PFSK-1 (cell line): Measurements from ENCODE around the gene LIMA1.

Source experiments
- FOXP2 ChIP-seq: optimal IDR thresholded peaks from 2 replicates; pipeline ENCODE3; 2011; ENCODE audit warnings: borderline replicate concordance, control low read depth, inconsistent platforms; ENCODE audit not compliant: insufficient read depth; ENCODE audit errors: extremely low read length, extremely low read depth
- POLR2AphosphoS5 ChIP-seq: IDR thresholded peaks from 2 replicates; pipeline ENCODE4 v1.6.1; 2012; ENCODE audit warnings: low read depth, mild to moderate bottlenecking, control low read depth, low read length, moderate library complexity
- SIN3A ChIP-seq: IDR thresholded peaks from 2 replicates; pipeline ENCODE4 v1.6.1; 2012; ENCODE audit warnings: mild to moderate bottlenecking, low read length, moderate library complexity, borderline replicate concordance; ENCODE audit not compliant: insufficient read depth
- TAF1 ChIP-seq: IDR thresholded peaks from 2 replicates; pipeline ENCODE4 v1.6.1; 2012; ENCODE audit warnings: low read length, control low read depth, borderline replicate concordance; ENCODE audit not compliant: insufficient read depth
- TF ChIP-seq, protein P1 (sequence below), 2 experiments: IDR thresholded peaks; 2 replicates each; pipeline versions ENCODE4 v1.6.1 to v1.8.0; 2011 to 2012; ENCODE audit warnings: low read depth in 2 of 2, low read length in 2 of 2, control low read depth in 1 of 2, inconsistent platforms in 1 of 2, mild to moderate bottlenecking in 1 of 2, moderate library complexity in 1 of 2; ENCODE audit not compliant: insufficient read depth in 1 of 2

Gene LIMA1

DNA sequence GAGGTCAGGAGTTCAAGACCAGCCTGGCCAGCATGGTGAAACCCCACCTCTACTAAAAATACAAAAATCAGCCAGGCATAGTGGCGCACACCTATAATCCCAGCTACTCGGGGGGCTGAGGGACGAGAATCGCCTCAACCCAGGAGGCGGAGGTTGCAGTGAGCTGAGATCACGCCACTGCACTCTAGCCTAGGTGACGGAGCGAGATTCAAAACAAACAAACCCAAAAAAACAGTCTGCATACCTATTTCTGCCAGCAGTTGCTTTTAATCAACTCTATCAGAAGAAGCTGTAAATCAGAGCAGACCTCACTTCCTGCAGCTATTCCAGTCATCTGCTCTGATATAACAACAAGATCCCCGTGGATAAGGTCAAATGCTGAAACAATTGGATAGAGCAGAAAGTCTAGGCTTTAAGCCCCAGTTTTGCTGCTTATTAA is 50.5 kb downstream of the LIMA1 start:
- TF ChIP-seq, protein P1, sequence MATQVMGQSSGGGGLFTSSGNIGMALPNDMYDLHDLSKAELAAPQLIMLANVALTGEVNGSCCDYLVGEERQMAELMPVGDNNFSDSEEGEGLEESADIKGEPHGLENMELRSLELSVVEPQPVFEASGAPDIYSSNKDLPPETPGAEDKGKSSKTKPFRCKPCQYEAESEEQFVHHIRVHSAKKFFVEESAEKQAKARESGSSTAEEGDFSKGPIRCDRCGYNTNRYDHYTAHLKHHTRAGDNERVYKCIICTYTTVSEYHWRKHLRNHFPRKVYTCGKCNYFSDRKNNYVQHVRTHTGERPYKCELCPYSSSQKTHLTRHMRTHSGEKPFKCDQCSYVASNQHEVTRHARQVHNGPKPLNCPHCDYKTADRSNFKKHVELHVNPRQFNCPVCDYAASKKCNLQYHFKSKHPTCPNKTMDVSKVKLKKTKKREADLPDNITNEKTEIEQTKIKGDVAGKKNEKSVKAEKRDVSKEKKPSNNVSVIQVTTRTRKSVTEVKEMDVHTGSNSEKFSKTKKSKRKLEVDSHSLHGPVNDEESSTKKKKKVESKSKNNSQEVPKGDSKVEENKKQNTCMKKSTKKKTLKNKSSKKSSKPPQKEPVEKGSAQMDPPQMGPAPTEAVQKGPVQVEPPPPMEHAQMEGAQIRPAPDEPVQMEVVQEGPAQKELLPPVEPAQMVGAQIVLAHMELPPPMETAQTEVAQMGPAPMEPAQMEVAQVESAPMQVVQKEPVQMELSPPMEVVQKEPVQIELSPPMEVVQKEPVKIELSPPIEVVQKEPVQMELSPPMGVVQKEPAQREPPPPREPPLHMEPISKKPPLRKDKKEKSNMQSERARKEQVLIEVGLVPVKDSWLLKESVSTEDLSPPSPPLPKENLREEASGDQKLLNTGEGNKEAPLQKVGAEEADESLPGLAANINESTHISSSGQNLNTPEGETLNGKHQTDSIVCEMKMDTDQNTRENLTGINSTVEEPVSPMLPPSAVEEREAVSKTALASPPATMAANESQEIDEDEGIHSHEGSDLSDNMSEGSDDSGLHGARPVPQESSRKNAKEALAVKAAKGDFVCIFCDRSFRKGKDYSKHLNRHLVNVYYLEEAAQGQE (IDR thresholded peaks at IDR 0.05; ENCODE audit: insufficient read depth in 1 of 2, low read depth in 2 of 2, low read length in 2 of 2) = no peak
- TF ChIP-seq FOXP2 (no peak), TAF1 (no peak), POLR2AphosphoS5 (no peak)

DNA sequence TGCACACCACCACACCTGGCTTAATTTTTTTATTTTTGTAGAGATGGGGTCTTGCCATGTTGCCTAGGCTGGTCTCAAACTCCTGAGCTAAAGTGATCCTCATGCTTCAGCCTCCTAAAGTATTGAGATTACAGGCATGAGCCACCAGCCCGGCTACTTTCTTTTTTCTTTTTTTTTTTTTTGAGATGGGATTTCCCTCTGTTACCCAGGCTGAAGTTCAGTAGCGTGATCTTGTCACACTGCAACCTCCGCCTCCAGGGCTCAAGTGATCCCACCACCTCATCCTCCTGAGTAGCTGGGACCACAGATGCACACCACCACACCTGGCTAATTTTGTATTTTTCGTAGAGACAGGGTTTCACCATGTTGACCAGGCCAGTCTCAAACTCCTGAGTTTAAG is 51.1 kb downstream of the LIMA1 start:
- TF ChIP-seq, protein P1 (IDR thresholded peaks at IDR 0.05; ENCODE audit: insufficient read depth in 1 of 2, low read depth in 2 of 2, low read length in 2 of 2) = no peak
- TF ChIP-seq POLR2AphosphoS5 (no peak), FOXP2 (no peak), TAF1 (no peak), SIN3A (no peak)

DNA sequence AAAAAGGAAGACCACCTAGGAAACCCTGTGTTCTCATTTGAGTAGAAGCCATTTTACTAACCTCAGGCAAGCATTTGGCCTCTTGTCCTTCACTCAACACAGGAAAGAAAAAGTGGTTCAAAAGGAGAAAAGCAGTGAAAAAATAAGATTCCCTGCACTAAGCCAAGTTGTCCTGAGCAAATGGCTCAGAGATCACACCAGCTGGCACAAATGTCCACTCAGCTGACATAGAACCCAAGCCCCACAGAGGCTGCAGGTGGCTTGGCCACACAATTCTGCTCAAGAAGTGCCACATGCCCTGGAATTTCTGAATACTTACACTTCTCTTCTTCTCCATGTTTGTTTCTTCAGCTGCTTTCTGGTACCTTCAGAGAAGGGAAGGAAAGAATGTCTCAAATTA is 52.0 kb downstream of the LIMA1 start:
- TF ChIP-seq POLR2AphosphoS5 (no peak), TAF1 (no peak), FOXP2 (no peak), SIN3A (no peak)
- TF ChIP-seq, protein P1 (IDR thresholded peaks at IDR 0.05; ENCODE audit: insufficient read depth in 1 of 2, low read depth in 2 of 2, low read length in 2 of 2) = no peak

DNA sequence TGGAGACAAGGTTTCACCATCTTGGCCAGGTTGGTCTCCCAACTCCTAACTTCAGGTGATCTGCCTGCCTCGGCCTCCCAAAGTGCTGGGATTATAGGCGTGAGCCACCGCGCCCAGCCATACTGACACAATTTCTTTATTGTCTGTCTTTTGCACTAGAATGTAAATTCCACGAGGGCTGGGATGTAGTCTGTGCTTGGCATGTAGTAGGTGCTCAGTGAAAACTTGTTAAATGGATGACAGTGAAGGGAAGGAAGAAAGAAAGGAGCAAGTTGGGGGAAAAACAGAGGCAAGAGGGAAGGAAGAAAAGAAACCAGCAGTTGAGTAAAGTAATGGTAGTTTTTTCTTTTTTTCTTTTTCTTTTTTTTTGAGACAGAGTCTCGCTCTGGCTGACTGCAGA is 53.1 kb downstream of the LIMA1 start:
- TF ChIP-seq TAF1 (no peak), FOXP2 (no peak), SIN3A (no peak), POLR2AphosphoS5 (no peak)
- TF ChIP-seq, protein P1 (IDR thresholded peaks at IDR 0.05; ENCODE audit: insufficient read depth in 1 of 2, low read depth in 2 of 2, low read length in 2 of 2) = no peak
